NB4 (cell line): Measurements from ENCODE around the gene SPATA46.

Experiments
- MAX ChIP-seq: IDR thresholded peaks from 2 replicates; pipeline ENCODE4 v1.6.1; 2011; ENCODE audit warnings: low read depth, low read length
- MYC ChIP-seq: IDR thresholded peaks from 2 replicates; pipeline ENCODE4 v1.6.1; 2011; ENCODE audit warnings: low read depth, low read length
- POLR2A ChIP-seq: IDR thresholded peaks from 2 replicates; pipeline ENCODE4 v1.6.1; 2011; ENCODE audit warnings: mild to moderate bottlenecking; ENCODE audit not compliant: insufficient read length; ENCODE audit errors: extremely low read depth
- TF ChIP-seq, protein P1 (sequence below): IDR thresholded peaks from one replicate; pipeline ENCODE4 v1.5.1; 2012; ENCODE audit warnings: low read depth, low read length

- TF ChIP-seq, protein P1, sequence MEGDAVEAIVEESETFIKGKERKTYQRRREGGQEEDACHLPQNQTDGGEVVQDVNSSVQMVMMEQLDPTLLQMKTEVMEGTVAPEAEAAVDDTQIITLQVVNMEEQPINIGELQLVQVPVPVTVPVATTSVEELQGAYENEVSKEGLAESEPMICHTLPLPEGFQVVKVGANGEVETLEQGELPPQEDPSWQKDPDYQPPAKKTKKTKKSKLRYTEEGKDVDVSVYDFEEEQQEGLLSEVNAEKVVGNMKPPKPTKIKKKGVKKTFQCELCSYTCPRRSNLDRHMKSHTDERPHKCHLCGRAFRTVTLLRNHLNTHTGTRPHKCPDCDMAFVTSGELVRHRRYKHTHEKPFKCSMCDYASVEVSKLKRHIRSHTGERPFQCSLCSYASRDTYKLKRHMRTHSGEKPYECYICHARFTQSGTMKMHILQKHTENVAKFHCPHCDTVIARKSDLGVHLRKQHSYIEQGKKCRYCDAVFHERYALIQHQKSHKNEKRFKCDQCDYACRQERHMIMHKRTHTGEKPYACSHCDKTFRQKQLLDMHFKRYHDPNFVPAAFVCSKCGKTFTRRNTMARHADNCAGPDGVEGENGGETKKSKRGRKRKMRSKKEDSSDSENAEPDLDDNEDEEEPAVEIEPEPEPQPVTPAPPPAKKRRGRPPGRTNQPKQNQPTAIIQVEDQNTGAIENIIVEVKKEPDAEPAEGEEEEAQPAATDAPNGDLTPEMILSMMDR: no peak
- TF ChIP-seq POLR2A: no peak
- no peak for TF ChIP-seq MAX
- TF ChIP-seq MYC: no peak
Measured at GRCh38 chr1:162365284-162366020, 11.2 kb downstream of the SPATA46 start.
